ENCODE measurements around the gene ZSCAN10.

The ZSCAN10 gene

DNA sequence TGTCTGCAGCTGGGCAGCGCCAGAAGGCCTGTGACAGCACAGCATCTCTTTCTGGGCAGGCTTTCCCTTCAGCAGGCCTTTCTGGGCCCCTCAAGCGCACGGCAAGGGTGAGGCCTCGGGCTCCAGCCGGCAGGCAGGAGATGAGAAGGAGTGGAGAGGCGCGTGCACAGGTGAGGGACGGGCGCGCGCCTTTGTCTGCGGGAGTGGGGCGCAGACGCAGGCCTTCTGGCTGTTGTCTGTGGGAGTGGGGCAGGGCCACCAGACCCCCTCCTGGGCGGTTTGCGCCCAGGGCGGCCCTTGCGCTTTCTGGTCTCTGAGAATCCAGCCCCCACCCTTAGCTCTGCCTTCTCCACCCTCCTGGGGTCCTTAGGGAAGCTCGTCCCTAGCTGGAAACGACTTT is 19.8 kb upstream of the ZSCAN10 start:
- no peak for DNase-seq (ENCODE audit: low read depth)
- H3K4me3 ChIP-seq (ENCODE audit: control insufficient read depth, low read depth, low read length), result no peak overlapping the region
- no peak for TF ChIP-seq CTCF (conservative IDR thresholded peaks at IDR 0.05; ENCODE audit: control insufficient read depth, insufficient read depth, low read depth, low read length)

DNA sequence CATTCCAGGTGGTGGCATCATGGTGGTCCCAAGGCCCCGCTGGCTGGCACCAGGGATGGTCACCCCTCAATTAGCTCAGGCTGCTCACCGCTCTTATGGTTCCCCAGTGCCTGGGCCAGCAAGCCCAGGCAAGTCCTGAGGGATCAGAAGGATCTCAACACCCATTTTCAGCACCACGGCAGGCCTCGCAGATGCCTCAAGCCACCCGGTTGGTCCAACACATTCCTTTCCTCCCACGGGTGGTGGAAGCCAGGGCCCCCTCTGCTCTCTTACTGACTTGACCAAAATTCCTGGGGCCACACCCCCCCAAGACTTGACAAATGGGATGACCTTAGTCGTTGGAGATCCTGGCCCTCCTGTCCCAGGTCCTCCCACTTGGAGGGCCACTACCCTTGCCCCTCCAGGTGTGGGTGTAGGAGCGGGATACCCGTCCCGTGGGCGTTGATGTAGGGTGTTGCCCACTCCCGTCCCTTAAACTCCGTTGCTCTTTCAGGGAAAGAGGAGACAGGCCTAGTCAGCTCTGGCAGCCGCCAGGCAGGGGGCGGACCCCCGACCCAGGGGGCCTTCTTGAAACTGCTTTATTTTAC is 19.2 kb upstream of the ZSCAN10 start:
- H3K4me3 ChIP-seq (ENCODE audit: control insufficient read depth, low read depth, low read length), result no peak overlapping the region
- TF ChIP-seq CTCF (conservative IDR thresholded peaks at IDR 0.05; ENCODE audit: control insufficient read depth, insufficient read depth, low read depth, low read length), result no peak
- no peak for DNase-seq (ENCODE audit: low read depth)

- TF ChIP-seq CTCF (conservative IDR thresholded peaks at IDR 0.05; ENCODE audit: control insufficient read depth, insufficient read depth, low read depth, low read length), result no peak
- no peak overlapping the region for H3K4me3 ChIP-seq (ENCODE audit: control insufficient read depth, low read depth, low read length)
- no peak for DNase-seq (ENCODE audit: low read depth)
Measured at GRCh38 chr16:3115561-3115960, 16.5 kb upstream of the ZSCAN10 start.

DNA sequence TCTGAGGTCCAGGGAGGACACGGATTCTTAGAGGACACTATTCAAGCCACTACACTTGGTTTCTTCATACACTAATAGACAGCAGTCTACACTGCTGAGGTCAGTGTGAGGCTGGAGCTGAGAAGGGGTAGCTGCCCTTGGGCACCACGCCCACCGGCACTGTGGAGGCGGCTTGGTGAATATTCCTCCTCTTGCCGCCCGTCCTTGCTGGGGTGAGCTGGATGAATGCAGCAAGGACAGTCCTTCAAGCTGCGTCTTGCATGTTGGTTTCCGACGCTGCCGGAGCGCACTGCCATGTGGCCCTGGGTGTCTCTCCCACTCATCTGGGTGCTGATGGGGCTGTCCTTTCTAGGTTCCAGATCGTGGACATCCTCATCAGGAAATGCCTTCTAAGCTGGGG is 15.9 kb upstream of the ZSCAN10 start:
- no peak overlapping the region for H3K4me3 ChIP-seq (ENCODE audit: control insufficient read depth, low read depth, low read length)
- no peak for TF ChIP-seq CTCF (conservative IDR thresholded peaks at IDR 0.05; ENCODE audit: control insufficient read depth, insufficient read depth, low read depth, low read length)
- no peak for DNase-seq (ENCODE audit: low read depth)

GRCh38 chr16:3113765-3114479 is 14.8 kb upstream of the ZSCAN10 start:
- TF ChIP-seq CTCF (conservative IDR thresholded peaks at IDR 0.05; ENCODE audit: control insufficient read depth, insufficient read depth, low read depth, low read length), result no peak
- DNase-seq (ENCODE audit: low read depth), result peak; percentile 47
- peak overlapping the region; percentile 93 for H3K4me3 ChIP-seq (ENCODE audit: control insufficient read depth, low read depth, low read length)

GRCh38 chr16:3112881-3113574 is 13.9 kb upstream of the ZSCAN10 start:
- peak overlapping the region; percentile 93 for H3K4me3 ChIP-seq (ENCODE audit: control insufficient read depth, low read depth, low read length)
- no peak for DNase-seq (ENCODE audit: low read depth)
- TF ChIP-seq CTCF (conservative IDR thresholded peaks at IDR 0.05; ENCODE audit: control insufficient read depth, insufficient read depth, low read depth, low read length), result no peak
